B cell (primary cell): Measurements from ENCODE around the gene DYNLT4. TPM values are rescaled to one million over a fixed set of nuclear protein-coding genes. Genes with fewer than 3 reads are reported as not detected.

Source experiments
- ATAC-seq: fragments of 200-7000 bp; cut with Tn5 transposase; one replicate; pipeline ENCODE4 v1.10.0; 2021; ENCODE audit warnings: low read depth, mild to moderate bottlenecking, moderate number of reproducible peaks, moderate library complexity
- CTCF ChIA-PET: fragments of 350-600 bp; sonication (Branson Sonifier 250); formaldehyde crosslinking; loops from one replicate; lab custom pipeline; 2021; ENCODE audit warnings: antibody characterized with exemption, inconsistent platforms; lab: Charles Lee
- POLR2A ChIA-PET: fragments of 350-600 bp; sonication (Branson Sonifier 250); formaldehyde crosslinking; loops from one replicate; lab custom pipeline; 2021; ENCODE audit warnings: antibody characterized with exemption; lab: Charles Lee
- DNase-seq: peaks from one replicate; pipeline ENCODE4 v3.0.0; 2013
- H2AFZ ChIP-seq: 2 replicates; pipeline ENCODE4 v1.6.1; 2012; ENCODE audit warnings: mild to moderate bottlenecking, low read depth, low read length; ENCODE audit not compliant: insufficient read depth, poor library complexity, severe bottlenecking
- H3K27ac ChIP-seq, 2 donors: 1 replicate in 1 of 2; 2 replicates in 1 of 2; pipeline ENCODE4 v1.5.1; 2012 to 2013; ENCODE audit warnings: low read length in 2 of 2, mild to moderate bottlenecking in 2 of 2, moderate library complexity in 1 of 2
- H3K27me3 ChIP-seq, 4 experiments: fragments of 200-600 bp in 1 of 4; sonication (generic) in 1 of 4; replicated peaks in 1 of 4; 1 replicate in 2 of 4; 2 replicates in 2 of 4; pipeline versions ENCODE4 v1.6.1 to v1.7.0; 2013 to 2016; ENCODE audit warnings: low read length in 3 of 4, mild to moderate bottlenecking in 2 of 4, mixed read lengths in 1 of 4, moderate library complexity in 1 of 4; ENCODE audit not compliant: insufficient read depth in 4 of 4, control insufficient read depth in 3 of 4; ENCODE audit errors: control extremely low read depth in 1 of 4
- H3K36me3 ChIP-seq, 2 experiments: replicated peaks in 1 of 2; 1 replicate in 1 of 2; 2 replicates in 1 of 2; pipeline versions ENCODE4 v1.6.1 to v1.7.1; 2013; ENCODE audit warnings: low read length in 1 of 2; ENCODE audit not compliant: insufficient read depth in 2 of 2, control insufficient read depth in 1 of 2; ENCODE audit errors: control extremely low read depth in 1 of 2, extremely low read depth in 1 of 2
- H3K4me1 ChIP-seq, 2 donors: fragments of 200-600 bp in 1 of 2; sonication (generic) in 1 of 2; 1 replicate in 1 of 2; 2 replicates in 1 of 2; pipeline versions ENCODE4 v1.5.1 to v1.6.1; 2013 to 2017; ENCODE audit warnings: low read length in 2 of 2; ENCODE audit not compliant: control insufficient read depth in 2 of 2, insufficient read depth in 2 of 2
- H3K4me2 ChIP-seq: replicated peaks from 2 replicates; pipeline ENCODE3; 2012; ENCODE audit warnings: mild to moderate bottlenecking, low read depth, low read length; ENCODE audit not compliant: poor library complexity, severe bottlenecking
- H3K4me3 ChIP-seq, 5 experiments: fragments of 200-600 bp in 1 of 5; sonication (generic) in 1 of 5; 1 replicate in 3 of 5; 2 replicates in 2 of 5; pipeline versions ENCODE4 v1.5.1 to v1.7.0; 2011 to 2016; ENCODE audit warnings: low read length in 4 of 5, mild to moderate bottlenecking in 4 of 5, low read depth in 2 of 5, control low read depth in 1 of 5, moderate library complexity in 1 of 5; ENCODE audit not compliant: insufficient read depth in 1 of 5; ENCODE audit errors: control extremely low read depth in 1 of 5, extremely low read depth in 1 of 5
- H3K79me2 ChIP-seq: fragments of 200-600 bp; sonication (generic); one replicate; pipeline ENCODE4 v1.6.0; 2016; ENCODE audit warnings: low read length; ENCODE audit not compliant: control insufficient read depth, insufficient read depth
- H3K9ac ChIP-seq: fragments of 200-600 bp; sonication (generic); 2 replicates; pipeline ENCODE4 v1.6.1; 2017; ENCODE audit warnings: mild to moderate bottlenecking, low read length, moderate library complexity
- H3K9me3 ChIP-seq, 3 donors: one replicate each; pipeline versions ENCODE4 v1.6.1 to v1.7.1; 2013; ENCODE audit warnings: low read length in 2 of 3; ENCODE audit not compliant: control insufficient read depth in 2 of 3, insufficient read depth in 1 of 3; ENCODE audit errors: control extremely low read depth in 1 of 3
- H4K20me1 ChIP-seq: 2 replicates; pipeline ENCODE4 v1.6.0; 2012; ENCODE audit warnings: mild to moderate bottlenecking, low read length; ENCODE audit not compliant: insufficient read depth, control insufficient read depth, poor library complexity, severe bottlenecking
- H3K27ac Mint-ChIP-seq: one replicate; pipeline ENCODE4 v1.8.0; 2021; ENCODE audit warnings: mixed read lengths
- H3K27me3 Mint-ChIP-seq: one replicate; pipeline ENCODE4 v1.8.0; 2021; ENCODE audit warnings: mixed read lengths
- H3K4me1 Mint-ChIP-seq: one replicate; pipeline ENCODE4 v1.8.0; 2021; ENCODE audit warnings: mixed read lengths
- H3K4me3 Mint-ChIP-seq: one replicate; pipeline ENCODE4 v1.8.0; 2021; ENCODE audit warnings: mixed read lengths
- H3K9me3 Mint-ChIP-seq: one replicate; pipeline ENCODE4 v1.8.0; 2022; ENCODE audit warnings: mixed read lengths; ENCODE audit not compliant: insufficient read depth
- EZH2 ChIP-seq: IDR thresholded peaks from 2 replicates; pipeline ENCODE4 v1.6.1; 2012; ENCODE audit warnings: borderline replicate concordance, low read depth, mild to moderate bottlenecking, moderate library complexity, low read length; ENCODE audit not compliant: insufficient read depth, poor library complexity, severe bottlenecking
- WGBS: methylation state at CpG from one replicate; pipeline ENCODE4 v1.1.5; 2013; ENCODE audit warnings: missing lambda C conversion rate; ENCODE audit not compliant: insufficient coverage; 5-methylcytosine and 5-hydroxymethylcytosine counted together
- intact Hi-C: fragments of 100-400 bp; cut with micrococcal nuclease; formaldehyde crosslinking; loops from one replicate; pipeline ENCODE4 v1.10.0; 2022
- polyA plus RNA-seq: library from polyadenylated mRNA; depleted of rRNA; stranded (reverse); fragments of >200 nt; gene quantifications from 2 replicates; pipeline ENCODE4 v1.2.3, GENCODE V29; 2012
- total RNA-seq, 2 donors: library from RNA; stranded (reverse); fragments of 120-200 nt in 1 of 2; gene quantifications; 1 replicate in 1 of 2; 2 replicates in 1 of 2; pipeline versions ENCODE4 v1.2.3 to v1.2.4, GENCODE V29; 2013 to 2022
- TF ChIP-seq, protein P1 (sequence below): fragments of 200-600 bp; IDR thresholded peaks from one replicate; pipeline ENCODE4 v1.8.0; 2022; ENCODE audit warnings: antibody characterized with exemption, mild to moderate bottlenecking

DYNLT4 gene
- total and polyA plus RNA-seq, 2 donors (not counting 1 experiment from before 2014, with no cell fraction given): 0.19 to 0.39 TPM

DNA sequence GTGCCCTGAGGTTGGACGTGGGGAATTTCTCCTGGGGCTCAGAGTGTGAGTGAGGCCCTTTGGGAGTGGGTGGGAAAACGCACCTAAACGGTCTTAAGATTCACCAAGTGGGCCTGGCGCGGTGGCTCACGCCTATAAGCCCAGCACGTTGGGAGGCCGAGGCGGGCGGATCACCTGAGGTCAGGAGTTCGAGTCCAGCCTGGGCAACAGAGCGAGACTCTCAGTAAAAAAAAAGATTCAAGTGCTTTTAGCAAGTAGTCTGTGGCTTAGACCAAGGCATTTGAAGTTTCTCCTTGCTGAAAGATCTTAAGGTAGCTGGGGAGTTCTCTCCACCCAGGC is 30.5 kb downstream of the DYNLT4 start:
- Mint-ChIP-seq H3K27ac (peak overlapping the region; percentile 94), H3K4me3 (peak overlapping the region; percentile 95), H3K4me1 (peaks cover 38% of the 10 kb centered on the region), H3K9me3 (no peaks in the 10 kb centered on the region), H3K27me3 (no peaks in the 10 kb centered on the region)
- intact Hi-C loops: loop anchor here (5.0 kb wide), 1 partner anchor 236 kb away; the partner anchor contains the start of genes HECTD3 and UROD
- Histone ChIP-seq H3K4me3 (peak overlapping the region in 4 of 5 experiments; percentile 85 to 99 (median 88)), H3K9me3 (no peaks in the 10 kb centered on the region), H3K27ac (peak overlapping the region; percentile 89 to 93), H3K4me2 (peak overlapping the region; percentile 75), H4K20me1 (peaks cover 39% of the 10 kb centered on the region), H2AFZ (no peak overlapping the region), H3K79me2 (peaks cover 5% of the 10 kb centered on the region), H3K9ac (peak overlapping the region; percentile 94), H3K4me1 (peaks cover 14 to 28% of the 10 kb centered on the region in 2 donors), H3K27me3 (no peaks in the 10 kb centered on the region), H3K36me3 (peaks cover 0 to 54% of the 10 kb centered on the region in 2 experiments)
- ATAC-seq (no peak), DNase-seq (no peak)
- ChIA-PET CTCF (interaction anchor here (1.1 to 2.9 kb wide), 4 partner anchors 23 to 55 kb away, joined by 3 to 39 read pairs (median 6); partner anchors contain the start of genes PLK3 and RNU5D-1), POLR2A (interaction anchor here (1.0 to 2.5 kb wide), 9 partner anchors 8 to 234 kb away, joined by 3 to 25 read pairs (median 13); partner anchors contain the start of genes HECTD3, PLK3 and RNU5D-1)
- no peak for TF ChIP-seq EZH2
- TF ChIP-seq, protein P1, sequence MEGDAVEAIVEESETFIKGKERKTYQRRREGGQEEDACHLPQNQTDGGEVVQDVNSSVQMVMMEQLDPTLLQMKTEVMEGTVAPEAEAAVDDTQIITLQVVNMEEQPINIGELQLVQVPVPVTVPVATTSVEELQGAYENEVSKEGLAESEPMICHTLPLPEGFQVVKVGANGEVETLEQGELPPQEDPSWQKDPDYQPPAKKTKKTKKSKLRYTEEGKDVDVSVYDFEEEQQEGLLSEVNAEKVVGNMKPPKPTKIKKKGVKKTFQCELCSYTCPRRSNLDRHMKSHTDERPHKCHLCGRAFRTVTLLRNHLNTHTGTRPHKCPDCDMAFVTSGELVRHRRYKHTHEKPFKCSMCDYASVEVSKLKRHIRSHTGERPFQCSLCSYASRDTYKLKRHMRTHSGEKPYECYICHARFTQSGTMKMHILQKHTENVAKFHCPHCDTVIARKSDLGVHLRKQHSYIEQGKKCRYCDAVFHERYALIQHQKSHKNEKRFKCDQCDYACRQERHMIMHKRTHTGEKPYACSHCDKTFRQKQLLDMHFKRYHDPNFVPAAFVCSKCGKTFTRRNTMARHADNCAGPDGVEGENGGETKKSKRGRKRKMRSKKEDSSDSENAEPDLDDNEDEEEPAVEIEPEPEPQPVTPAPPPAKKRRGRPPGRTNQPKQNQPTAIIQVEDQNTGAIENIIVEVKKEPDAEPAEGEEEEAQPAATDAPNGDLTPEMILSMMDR: no peak
- WGBS: 47% methylated on average over 11 of the region's 12 CpGs
